NB4 (cell line): Measurements from ENCODE around the gene PML.

Experiments used
- POLR2A ChIP-seq: IDR thresholded peaks from 2 replicates; pipeline ENCODE4 v1.6.1; 2011; ENCODE audit warnings: mild to moderate bottlenecking; ENCODE audit not compliant: insufficient read length; ENCODE audit errors: extremely low read depth
- TF ChIP-seq, protein P1 (sequence below): IDR thresholded peaks from one replicate; pipeline ENCODE4 v1.5.1; 2012; ENCODE audit warnings: low read depth, low read length
- TF ChIP-seq, protein P2 (sequence below): IDR thresholded peaks from 2 replicates; pipeline ENCODE4 v1.6.1; 2011; ENCODE audit warnings: low read depth, low read length

DNA sequence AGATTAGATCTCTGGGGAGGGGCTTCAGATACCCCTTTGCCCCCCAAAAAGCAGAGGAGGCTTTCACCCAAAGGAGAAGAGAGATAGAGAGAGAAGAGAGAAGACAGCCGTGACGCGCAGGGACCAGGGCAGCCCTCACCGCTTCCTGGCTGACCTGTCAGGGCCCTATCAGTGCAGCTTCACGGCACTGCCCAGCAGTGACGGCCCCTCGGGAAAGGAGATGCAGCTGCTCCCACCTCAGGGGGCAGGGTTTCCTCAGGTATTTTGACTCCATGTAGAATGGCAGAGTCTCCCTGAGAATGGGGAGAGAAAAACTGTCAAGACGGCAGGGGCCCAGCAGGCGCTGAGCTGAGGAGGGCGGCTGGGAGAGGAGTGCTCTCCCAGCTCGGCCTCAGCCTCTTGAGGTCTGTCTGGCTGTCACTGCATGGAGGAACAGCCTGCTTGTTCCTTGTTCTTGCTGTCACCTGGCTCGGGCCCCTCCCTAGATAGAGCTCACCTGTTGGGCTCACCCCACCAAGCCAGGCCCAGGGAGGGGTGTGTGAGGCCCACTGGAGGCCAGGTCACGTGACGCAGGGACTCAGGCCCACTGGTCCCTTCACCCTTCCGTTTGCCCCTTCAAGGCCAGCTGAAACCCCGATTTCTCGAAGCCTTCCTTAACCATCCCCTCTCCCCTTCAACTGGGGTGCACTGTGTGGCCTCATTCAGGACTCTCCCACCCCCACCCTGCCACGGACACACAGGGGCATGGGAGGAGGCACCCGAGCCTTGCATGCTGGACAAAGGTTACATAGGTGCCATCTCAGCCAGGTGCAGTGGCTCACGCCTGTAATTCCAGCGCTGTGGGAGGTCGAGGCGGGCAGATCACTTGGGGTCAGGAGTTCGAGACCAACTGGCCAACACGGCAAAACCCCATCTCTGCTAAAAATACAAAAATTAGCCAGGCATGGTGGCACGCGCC, 40.0 kb upstream of the PML start:
- TF ChIP-seq, protein P1, sequence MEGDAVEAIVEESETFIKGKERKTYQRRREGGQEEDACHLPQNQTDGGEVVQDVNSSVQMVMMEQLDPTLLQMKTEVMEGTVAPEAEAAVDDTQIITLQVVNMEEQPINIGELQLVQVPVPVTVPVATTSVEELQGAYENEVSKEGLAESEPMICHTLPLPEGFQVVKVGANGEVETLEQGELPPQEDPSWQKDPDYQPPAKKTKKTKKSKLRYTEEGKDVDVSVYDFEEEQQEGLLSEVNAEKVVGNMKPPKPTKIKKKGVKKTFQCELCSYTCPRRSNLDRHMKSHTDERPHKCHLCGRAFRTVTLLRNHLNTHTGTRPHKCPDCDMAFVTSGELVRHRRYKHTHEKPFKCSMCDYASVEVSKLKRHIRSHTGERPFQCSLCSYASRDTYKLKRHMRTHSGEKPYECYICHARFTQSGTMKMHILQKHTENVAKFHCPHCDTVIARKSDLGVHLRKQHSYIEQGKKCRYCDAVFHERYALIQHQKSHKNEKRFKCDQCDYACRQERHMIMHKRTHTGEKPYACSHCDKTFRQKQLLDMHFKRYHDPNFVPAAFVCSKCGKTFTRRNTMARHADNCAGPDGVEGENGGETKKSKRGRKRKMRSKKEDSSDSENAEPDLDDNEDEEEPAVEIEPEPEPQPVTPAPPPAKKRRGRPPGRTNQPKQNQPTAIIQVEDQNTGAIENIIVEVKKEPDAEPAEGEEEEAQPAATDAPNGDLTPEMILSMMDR = no peak
- TF ChIP-seq POLR2A = no peak
- TF ChIP-seq, protein P2, sequence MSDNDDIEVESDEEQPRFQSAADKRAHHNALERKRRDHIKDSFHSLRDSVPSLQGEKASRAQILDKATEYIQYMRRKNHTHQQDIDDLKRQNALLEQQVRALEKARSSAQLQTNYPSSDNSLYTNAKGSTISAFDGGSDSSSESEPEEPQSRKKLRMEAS = no peak
